GM08714 (cell line): Measurements from ENCODE around the gene DDIT4.

ENCODE experiments used
- H3K4me3 ChIP-seq: fragments of 200-500 bp; sonication (Bioruptor generic); 2 replicates; pipeline ENCODE4 v1.5.1; 2014; ENCODE audit warnings: mild to moderate bottlenecking, low read length, inconsistent platforms
- ZNF274 ChIP-seq: IDR thresholded peaks from 2 replicates; pipeline ENCODE4 v1.6.1; 2012; ENCODE audit warnings: mild to moderate bottlenecking, low read depth, low read length

DDIT4 gene

DNA sequence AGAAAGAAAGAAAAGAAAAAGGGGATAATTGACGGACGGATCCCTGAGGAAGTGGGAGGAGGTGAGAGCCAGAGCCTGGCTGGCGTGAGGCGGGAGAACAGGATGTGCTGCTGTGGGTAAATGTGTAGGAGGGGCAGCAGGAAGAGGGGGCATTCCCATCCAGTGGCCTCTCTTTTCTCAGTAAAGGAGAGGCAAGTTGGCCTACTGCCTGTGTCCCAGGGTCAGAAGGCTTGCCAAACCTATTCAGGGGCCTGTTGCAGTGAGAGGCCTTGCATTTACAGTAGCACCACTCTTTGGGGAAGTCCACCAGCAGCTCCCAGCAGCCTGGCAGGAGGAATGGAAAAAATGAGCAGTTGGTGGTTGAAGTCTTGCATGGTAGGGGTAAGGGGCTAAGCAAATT is 31.0 kb upstream of the DDIT4 start:
- TF ChIP-seq ZNF274: no peak

DNA sequence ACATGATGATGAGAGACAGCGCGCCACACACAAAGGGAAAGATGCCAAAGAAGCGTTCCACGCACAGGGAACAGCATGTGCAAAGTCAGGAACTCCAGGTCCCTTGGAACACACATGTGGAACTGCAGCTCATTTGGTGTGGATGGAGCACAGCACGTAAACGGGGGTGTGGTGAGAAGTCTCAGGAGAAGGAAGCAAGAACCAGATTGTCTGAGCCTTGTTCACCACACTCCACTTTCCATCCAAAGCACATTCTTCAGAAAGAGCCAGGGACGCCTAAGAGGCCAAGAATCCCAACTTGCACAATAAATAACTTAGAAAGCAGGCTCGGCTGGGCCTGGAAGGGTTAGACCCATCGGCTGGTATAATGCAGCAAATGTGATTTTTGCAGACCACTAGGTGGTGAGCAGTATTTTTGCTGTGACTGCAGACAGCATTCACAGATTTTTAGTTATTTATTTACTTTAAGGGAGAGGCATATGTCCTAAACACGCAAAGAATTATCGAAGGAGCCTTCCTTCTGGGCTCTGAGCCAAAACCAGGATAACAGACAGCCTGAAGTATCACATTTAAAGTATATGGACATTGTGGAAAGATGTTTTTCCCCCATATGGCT is 29.8 kb upstream of the DDIT4 start:
- no peak for TF ChIP-seq ZNF274
- H3K4me3 ChIP-seq: no peak overlapping the region

More for the DNA sequence above, 31.0 kb upstream of the DDIT4 start:
- no peak overlapping the region for H3K4me3 ChIP-seq

DNA sequence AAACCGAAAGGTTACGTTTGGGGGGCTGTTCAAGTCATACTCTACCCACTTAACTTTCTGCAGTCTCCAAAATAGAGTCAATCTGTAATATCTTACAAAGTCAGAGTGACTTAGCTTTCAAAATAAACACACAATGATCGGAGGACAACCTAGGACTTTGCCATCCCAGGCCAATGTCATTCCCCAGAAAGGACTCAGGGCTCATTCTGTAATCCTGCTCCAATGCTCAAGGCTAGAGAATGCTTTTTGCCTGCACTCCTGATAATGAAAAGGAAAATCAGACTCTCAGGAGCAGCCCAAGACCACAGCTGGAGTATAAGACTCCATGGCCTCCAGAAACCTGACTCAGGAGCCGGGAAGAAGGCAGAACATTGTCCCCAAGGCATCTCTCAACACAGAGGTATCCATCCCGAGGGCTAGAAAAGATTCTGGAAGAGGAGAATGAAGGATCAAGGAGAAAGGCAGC is 29.1 kb upstream of the DDIT4 start:
- TF ChIP-seq ZNF274: no peak
- no peak overlapping the region for H3K4me3 ChIP-seq

DNA sequence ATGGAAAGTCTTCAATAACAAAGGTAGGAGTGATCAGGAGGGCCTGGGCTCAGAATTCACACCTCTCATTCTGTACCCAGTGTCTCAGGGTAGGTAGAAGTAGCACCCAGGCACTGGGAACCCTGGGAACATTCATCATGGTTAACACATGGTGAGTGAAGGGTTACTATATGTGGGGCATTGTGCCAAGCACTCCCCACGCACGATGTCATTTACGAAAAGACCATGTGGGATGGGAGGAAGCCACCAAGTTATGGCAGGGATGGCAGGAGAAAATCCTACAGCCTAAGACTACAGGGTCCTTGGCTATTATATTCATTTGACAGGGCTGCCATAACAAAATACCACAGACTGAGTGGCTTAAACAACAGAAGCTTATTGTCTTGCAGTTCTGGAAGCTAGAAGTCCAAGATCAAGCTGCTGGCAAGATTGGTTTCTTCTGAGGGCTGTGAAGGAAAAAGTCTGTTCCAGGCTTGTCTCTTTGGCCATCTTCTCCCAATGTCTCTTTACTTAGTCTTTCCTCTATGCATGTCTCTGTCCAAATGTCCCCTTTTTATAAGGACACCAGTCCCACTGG is 27.7 kb upstream of the DDIT4 start:
- no peak overlapping the region for H3K4me3 ChIP-seq
- no peak for TF ChIP-seq ZNF274

DNA sequence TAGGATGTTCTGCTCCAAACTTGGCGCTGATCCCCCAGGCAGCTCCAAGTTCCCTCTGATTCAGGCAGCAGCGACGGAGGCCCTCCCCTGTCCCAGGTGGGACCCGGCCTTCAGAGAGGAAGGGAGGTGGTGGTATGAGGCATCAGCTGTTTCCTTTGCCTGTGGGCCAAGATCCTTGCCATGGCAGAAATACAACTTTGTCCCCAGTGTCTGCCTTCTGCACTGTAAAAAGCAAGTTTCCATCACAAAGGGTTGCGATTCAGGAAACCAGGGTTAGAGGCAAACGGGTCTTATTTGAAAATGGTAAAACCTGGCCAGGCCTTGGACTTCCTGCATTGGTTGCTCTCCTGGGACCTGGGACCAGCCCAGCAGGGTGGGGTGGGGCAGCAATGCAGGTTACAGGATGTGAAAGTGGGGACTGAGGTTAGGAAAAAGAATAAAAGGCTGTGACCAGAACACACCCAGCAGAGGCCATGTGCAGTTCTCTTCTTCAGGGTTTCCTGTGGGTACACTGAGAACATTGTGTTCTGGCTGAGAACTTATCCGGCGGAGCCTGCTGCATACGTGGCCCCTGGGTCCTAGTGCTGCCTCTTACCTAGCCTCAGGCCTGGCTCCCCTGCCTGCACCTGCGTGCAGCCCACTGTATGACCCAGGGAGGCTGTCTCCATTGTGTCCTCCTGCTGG is 25.1 kb upstream of the DDIT4 start:
- H3K4me3 ChIP-seq: peak overlapping the region; percentile 16; the same call in 1 of the 2 replicates
- TF ChIP-seq ZNF274: no peak

DNA sequence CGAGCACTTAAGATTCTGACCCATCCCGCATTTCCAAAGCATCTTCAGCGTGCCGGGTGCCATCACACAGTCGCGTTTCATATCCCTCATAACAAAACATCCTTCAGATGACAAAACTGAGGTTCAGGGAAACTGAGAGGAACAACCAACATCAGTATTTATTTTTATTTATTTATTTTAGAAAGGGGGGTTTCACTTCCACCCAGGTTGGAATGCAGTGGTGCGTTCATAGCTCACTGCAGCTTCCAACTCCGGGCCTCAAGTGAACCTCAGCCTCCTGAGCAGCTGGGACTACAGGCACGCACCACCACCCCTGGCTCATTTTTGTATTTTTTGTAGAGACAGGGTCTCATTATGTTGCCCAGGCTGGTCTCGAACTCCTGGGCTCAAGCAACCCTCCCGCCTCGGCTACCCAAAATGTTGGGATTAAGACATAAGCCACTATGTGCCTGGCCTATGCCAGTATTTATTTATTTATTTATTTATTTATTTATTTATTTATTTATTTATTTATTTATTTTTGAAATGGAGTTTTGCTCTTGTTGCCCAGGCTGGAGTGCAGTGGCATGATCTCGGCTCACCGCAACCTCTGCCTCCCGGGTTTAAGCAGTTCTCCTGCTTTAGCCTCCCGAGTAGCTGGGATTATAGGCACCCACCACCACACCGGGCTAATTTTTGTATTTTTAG is 24.4 kb upstream of the DDIT4 start:
- peak overlapping the region; percentile 16; the same call in 1 of the 2 replicates for H3K4me3 ChIP-seq

DNA sequence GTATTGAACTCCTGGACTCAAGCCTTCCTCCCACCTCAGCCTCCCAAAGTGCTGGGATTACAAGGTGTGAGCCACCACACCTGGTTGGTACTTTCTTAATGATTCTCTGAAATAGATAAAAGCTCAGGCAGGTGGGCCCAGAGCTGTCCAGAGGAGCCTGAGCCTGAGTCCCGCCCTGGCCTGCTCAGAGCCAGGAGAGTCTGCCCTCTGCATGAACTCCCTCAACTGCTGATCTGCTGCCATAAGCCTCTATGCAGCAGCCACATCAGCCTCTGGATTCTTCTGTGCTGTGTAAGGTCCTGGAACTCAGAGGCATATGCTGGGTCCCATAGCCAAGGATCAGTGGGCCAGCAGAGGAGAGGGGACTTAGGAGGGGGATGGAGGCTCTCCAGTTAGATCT is 23.1 kb upstream of the DDIT4 start:
- H3K4me3 ChIP-seq: no peak overlapping the region
- TF ChIP-seq ZNF274: no peak

DNA sequence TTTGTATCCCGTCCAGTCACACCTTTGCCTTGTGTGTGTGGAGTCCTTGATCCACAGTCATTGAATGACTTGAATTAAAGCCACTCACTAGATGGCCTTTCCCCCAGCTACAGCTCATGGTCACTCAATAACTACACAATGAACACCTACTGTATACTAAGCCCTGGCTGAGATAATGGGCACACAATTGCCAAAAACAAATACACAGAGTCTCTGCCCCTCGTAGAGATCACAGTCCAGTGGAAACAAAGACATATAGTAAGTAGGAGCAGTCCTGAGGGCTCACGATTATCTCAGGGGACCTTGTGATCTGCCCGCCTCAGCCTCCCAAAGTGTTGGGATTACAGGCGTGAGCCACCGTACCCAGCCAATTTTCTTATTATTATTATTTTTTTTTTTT is 22.1 kb upstream of the DDIT4 start:
- TF ChIP-seq ZNF274: no peak

DNA sequence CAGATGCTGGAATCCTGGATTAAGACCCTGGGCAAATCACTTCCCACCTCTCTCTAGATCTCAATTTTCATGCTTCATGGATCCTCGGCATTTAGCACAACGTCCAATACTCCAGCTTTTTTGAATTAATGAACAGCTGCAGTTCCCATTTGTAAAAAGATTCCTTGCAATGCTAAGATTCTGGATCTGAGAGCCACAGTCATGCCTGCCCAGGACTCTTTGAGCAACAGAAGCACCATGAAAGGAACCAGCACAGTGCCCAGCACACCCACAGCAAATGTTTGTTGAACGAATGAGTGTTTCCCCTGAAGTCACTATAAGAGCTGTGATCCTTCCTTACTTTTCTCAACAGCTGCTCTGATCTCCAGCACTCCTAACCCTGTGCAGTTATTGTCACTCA is 20.8 kb upstream of the DDIT4 start:
- TF ChIP-seq ZNF274: no peak
- H3K4me3 ChIP-seq: no peak overlapping the region

More for the DNA sequence above, 22.1 kb upstream of the DDIT4 start:
- H3K4me3 ChIP-seq: no peak overlapping the region

DNA sequence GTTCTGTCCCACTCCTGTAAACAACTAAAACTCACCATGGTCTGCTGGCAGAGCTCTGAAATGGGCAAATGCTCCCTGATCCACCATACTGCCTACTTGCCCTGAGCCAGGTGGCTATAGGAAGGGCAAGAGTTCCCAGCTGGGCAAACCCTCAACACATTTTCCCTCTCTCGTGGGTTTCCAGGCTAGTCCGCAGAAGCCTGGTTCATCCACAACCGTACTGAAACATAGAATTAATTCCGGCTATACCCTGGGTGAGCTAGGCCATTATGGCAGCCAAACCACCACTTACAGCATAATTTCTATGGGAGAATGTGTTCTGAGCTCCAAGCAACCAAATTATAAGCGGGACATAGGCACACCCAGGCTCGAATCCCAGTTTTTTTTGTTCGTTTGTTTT is 20.1 kb upstream of the DDIT4 start:
- H3K4me3 ChIP-seq: no peak overlapping the region
- TF ChIP-seq ZNF274: no peak

DNA sequence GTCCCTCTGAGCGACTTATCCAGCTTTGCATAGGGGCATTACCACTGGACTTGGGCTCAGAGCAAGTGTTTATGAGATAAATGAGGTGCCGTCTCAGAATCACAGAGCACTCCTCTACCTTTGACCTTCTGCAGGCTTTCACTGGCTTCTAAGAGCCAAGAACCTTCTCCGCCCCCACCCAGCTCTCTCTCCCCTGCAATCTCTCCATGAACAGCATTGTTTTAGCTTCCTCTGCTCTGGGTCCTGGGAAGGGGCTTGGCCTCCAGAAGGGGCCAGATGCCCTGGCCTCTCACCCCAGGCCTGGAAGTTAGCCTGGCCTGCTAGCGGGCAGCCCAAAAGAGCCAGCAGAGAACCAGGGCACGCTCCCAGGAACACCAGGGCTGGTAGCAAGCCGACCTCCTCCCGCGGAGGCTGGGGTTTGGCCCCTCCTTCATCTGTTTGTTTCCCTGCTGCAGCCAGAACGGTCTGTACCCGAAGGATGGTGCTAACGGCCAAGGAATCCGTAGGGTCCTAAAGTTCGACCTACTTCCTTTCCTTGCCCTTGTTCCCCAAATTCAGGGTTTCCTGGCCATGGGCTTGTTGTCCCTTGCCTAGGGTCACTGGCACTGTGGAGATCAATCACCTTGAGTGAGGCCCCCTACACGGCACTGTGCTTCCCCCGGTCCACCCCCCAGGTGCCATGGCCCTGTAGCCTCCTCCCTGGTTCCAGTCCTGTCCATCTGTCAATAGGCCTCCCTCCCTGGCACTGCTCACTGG is 18.7 kb upstream of the DDIT4 start:
- no peak for TF ChIP-seq ZNF274
- no peak overlapping the region for H3K4me3 ChIP-seq

DNA sequence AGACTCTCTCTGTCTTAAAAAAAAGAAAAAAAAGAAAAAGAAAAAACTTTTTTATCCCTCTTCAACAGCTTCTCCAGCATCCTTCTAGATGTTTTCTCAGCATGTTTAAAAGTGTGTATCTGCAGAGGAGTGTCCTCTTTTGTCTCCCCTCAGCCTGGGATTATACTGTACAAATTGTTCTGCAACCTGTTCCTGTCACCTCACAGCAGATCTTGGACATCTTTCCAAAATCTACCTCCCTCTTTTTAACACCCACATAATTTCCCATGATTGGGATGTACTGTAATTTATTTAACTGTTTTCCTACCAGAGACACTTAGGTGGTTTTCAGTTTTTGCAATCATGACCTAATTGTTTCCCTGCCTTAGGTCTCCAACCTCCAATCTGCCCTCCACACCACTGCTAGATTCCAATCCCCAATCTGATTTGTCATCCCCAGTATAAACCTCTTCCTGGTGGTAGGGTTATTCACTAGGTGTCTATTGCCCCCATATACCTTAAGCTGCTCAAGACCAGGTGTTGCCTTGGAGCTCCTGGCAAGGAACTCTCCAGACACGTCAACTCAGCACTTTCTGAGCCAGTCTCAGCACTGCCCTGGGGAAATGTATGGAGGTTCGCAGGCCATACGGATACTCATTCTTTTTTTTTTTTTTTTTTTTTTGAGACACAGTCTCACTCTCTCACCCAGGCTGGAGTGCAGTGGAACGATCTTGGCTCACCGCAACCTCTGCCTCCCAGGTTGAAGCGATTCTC is 17.6 kb upstream of the DDIT4 start:
- H3K4me3 ChIP-seq: no peak overlapping the region
- TF ChIP-seq ZNF274: no peak
